HFF-Myc (cell line): ENCODE measurements around the gene HBS1L.
"Not testable (repeated sequence)": the region's sequence is repeated elsewhere in the genome, so short reads cannot be mapped to it uniquely, and the experiment has no call there.

Source experiments
- DNase-seq: peaks from one replicate; pipeline ENCODE4 v3.0.0-alpha.2; 2011; ENCODE audit warnings: low read depth; ENCODE audit errors: extremely low read depth
- H3K4me3 ChIP-seq: replicated peaks from 2 replicates; pipeline ENCODE4 v1.5.1; 2011; ENCODE audit warnings: low read depth, mild to moderate bottlenecking, control low read depth, low read length
- CTCF ChIP-seq: IDR thresholded peaks from 2 replicates; pipeline ENCODE4 v1.5.1; 2012; ENCODE audit warnings: mild to moderate bottlenecking, low read depth, low read length, control low read depth; ENCODE audit errors: missing control alignments

Gene HBS1L

DNA sequence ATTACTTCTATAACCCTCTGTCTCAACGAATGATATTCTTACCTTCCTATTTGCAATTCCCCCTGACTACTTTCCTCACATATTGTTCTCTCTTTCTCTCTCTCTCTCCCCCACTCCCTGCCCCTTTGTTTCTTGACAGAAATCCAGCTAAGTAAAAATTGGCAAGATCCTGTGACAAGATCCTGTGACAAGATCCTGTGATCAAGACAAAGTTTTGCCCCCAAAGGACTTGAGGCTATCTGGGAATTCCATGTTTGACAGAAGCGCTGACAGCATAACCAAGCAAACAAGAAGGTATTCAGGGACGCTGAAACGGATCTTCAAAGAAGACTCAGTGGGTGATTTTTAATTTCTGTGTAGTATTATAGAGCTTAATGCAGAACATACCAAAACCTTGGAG, 5.5 kb upstream of the HBS1L start:
- no peak for DNase-seq
- H3K4me3 ChIP-seq: no peak overlapping the region
- TF ChIP-seq CTCF: no peak

DNA sequence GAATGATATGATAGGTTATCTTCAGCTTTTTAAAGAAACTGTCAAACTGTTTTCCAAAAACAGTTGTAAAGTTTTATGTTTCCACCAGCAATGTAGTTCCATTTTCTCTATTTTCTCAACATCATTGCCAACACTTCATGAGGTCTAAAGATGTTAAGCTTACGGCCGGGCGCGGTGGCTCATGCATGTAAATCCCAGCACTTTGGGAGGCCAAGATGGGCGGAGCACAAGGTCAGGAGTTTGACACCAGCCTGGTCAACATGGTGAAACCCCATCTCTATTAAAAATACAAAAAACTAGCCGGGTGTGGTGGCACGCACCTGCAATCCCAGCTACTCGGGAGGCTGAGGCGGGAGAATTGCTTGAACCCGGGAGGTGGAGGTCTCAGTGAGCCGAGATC, 3.7 kb upstream of the HBS1L start:
- H3K4me3 ChIP-seq, DNase-seq: not testable (repeated sequence)

GRCh38 chr6:135056632-135057031, 2.0 kb upstream of the HBS1L start:
- DNase-seq: no peak
- no peak for TF ChIP-seq CTCF
- no peak overlapping the region for H3K4me3 ChIP-seq

DNA sequence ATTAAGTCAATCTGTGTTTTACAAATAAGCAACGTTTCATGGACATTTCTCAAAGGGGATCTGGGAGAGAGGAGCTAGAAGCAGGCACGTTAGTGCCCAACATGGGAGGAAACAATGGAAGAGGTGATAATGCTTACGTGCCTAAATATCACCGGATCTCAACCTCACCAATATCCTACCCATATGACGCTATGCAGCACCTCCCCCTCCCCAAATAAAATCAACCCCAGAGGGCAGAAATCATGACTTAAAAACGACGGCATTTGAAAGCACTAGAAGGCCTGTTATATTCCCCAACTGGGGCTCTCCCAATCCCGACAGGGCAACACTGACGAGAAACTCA, 425 bp downstream of the HBS1L start:
- H3K4me3 ChIP-seq: peak overlapping the region; percentile 73
- DNase-seq: no peak
- no peak for TF ChIP-seq CTCF

DNA sequence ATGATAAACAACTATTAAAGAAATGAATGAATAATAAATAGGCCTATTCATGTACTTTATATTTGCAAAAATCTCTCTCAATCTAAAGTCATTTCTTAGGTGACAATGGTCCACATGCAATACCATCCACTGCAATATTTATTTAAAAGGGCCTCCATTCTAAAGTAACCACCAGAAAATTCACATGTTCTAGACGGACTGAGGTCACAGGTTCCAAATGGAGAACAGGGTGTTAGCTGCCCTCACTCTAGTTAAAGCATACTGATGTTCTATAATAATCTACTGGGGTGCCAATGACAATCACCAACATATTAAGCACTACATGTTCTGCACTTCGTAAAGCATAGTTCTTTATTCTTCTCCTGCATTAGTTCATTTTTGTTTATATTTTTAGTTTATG, 1.2 kb downstream of the HBS1L start:
- no peak for TF ChIP-seq CTCF
- DNase-seq: no peak
- peak overlapping the region; percentile 73 for H3K4me3 ChIP-seq

- H3K4me3 ChIP-seq: peak overlapping the region; percentile 73
- DNase-seq: no peak
- no peak for TF ChIP-seq CTCF
These were observed 1.7 kb downstream of the HBS1L start for GRCh38 chr6:135052939-135053338.

DNA sequence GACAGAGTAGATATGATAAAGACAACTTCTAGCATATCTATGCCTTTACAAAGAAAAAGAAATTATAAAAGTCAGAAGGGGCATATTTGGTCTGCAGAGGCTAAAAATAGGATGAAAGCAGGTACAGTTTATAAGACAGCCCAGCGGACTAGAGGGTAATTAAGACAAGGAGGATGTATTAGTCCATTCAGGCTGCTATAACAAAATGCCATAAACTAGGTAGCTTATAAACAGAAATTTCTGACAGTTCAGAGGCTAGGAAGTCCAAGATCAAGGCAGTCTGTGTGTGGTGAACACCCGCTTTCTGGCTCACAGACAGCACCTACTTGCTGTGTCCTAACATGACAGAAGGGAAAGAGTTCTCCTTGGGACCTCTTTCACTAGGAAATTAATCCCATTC, 5.7 kb downstream of the HBS1L start:
- TF ChIP-seq CTCF: no peak
- DNase-seq: no peak
- H3K4me3 ChIP-seq: no peak overlapping the region
